C4-2B (cell line): ENCODE results near the gene FAM3B.

Source experiments
- ZFX ChIP-seq: fragments of 450-650 bp; IDR thresholded peaks from 2 replicates; pipeline ENCODE4 v1.6.1; 2017
- TF ChIP-seq, protein P1 (sequence below): fragments of 450-650 bp; conservative IDR thresholded peaks from 2 replicates; pipeline ENCODE4 v1.5.1; 2017; ENCODE audit warnings: mild to moderate bottlenecking

DNA sequence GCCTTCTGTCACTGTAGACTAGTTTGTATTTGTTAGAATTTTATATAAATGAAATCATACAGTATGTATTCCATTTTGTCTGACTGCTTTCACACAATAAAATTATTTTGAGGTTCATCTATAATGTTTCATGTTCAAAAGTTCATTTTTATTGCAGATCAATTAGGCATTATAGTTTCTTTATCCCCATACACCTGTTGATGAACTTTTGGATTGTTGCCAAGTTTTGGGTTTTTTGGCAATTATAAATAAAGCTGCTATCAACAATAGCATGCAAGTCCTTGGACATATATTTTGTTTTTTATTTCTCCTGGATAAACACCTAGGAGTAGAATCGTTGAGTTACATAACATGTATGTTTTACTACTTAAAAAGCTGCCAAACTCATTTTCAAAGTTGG, 47.1 kb upstream of the FAM3B start:
- TF ChIP-seq, protein P1, sequence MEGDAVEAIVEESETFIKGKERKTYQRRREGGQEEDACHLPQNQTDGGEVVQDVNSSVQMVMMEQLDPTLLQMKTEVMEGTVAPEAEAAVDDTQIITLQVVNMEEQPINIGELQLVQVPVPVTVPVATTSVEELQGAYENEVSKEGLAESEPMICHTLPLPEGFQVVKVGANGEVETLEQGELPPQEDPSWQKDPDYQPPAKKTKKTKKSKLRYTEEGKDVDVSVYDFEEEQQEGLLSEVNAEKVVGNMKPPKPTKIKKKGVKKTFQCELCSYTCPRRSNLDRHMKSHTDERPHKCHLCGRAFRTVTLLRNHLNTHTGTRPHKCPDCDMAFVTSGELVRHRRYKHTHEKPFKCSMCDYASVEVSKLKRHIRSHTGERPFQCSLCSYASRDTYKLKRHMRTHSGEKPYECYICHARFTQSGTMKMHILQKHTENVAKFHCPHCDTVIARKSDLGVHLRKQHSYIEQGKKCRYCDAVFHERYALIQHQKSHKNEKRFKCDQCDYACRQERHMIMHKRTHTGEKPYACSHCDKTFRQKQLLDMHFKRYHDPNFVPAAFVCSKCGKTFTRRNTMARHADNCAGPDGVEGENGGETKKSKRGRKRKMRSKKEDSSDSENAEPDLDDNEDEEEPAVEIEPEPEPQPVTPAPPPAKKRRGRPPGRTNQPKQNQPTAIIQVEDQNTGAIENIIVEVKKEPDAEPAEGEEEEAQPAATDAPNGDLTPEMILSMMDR: no peak
- no peak for TF ChIP-seq ZFX
